SK-N-SH (cell line): ENCODE measurements around the gene SP100.

Experiments
- CHD2 ChIP-seq: fragments of 150-350 bp; IDR thresholded peaks from 2 replicates; pipeline ENCODE4 v1.6.1; 2018; ENCODE audit warnings: low read length; ENCODE audit not compliant: partially characterized antibody
- CTCF ChIP-seq: fragments of 200-600 bp; sonication (generic); IDR thresholded peaks from 2 replicates; pipeline ENCODE4 v1.6.1; 2017; ENCODE audit warnings: antibody characterized with exemption, mild to moderate bottlenecking, moderate library complexity
- FOXM1 ChIP-seq: IDR thresholded peaks from 2 replicates; pipeline ENCODE4 v1.4.0; 2012; ENCODE audit warnings: low read depth, mild to moderate bottlenecking
- JUND ChIP-seq: IDR thresholded peaks from 2 replicates; pipeline ENCODE4 v1.4.0; 2012
- ZBTB33 ChIP-seq: IDR thresholded peaks from 2 replicates; pipeline ENCODE4 v1.4.0; 2012; ENCODE audit warnings: low read depth, borderline replicate concordance

GRCh38 chr2:230578106-230578505 is 162.1 kb downstream of the SP100 start:
- no peak for TF ChIP-seq ZBTB33
- no peak for TF ChIP-seq FOXM1
- no peak for TF ChIP-seq CTCF
- TF ChIP-seq JUND = no peak
- no peak for TF ChIP-seq CHD2
